ENCODE results near the gene HELZ.
"Not testable (repeated sequence)": the region's sequence is repeated elsewhere in the genome, so short reads cannot be mapped to it uniquely, and the experiment has no call there.

HELZ gene

GRCh38 chr17:67044016-67044772 lies 200.8 kb downstream of the HELZ start, which contains the start of gene CACNG1:
TSS of gene CACNG1 (plus strand) at chr17:67044554. CDS start at chr17:67044661, 107 bp downstream.
- DNase-seq = no peak

GRCh38 chr17:67043283-67043682 lies 201.7 kb downstream of the HELZ start:
- no peak for DNase-seq

DNA sequence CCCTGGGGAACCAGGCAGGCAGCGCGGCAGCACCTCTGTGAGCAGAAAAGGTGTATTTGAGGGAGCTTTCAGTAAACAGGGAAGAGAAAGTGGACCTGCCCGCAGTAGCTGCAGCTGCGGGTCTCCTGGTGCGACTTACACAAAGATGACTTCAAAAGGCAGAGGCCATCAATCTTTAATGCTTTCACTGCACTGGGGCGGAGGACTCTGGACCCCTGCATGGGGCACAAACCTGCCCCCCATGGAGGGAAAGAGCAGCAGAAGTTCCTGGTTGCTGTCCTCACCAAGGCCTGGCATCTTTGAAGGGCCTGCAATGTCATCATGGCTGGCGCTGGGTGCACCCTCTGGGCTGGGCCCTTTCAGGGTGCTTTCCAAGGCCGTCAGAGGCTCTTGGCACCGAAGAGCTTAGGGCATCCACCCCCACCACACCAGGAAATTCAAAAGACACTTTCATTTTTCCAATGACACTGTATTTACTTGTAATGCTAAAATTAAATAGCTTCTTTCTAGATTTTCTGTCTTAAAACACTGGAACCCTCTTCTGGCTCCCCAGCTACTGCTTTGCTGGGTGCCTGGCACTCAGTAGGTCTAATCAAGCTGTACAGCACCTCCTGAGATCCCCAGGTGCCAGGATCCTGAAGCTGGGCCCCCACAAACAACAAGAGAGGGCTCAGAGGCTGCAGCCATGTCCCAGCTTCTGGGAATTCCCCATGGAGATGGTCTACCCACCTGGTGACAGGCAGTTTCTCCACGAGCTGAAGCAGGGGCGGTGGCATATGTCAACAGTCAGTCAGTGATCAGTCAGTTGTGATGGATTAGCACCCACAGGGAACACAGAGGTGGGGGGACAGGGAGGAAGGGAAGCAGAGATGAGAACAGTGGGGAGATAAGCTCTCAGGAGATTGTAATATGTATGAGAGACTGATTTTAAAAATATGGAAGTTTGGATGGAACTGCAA lies 202.8 kb downstream of the HELZ start:
- no peak for DNase-seq

GRCh38 chr17:67041531-67041930 lies 203.5 kb downstream of the HELZ start:
- DNase-seq = no peak

- DNase-seq = not testable (repeated sequence)
Measured at GRCh38 chr17:67041119-67041518, 203.9 kb downstream of the HELZ start.

DNA sequence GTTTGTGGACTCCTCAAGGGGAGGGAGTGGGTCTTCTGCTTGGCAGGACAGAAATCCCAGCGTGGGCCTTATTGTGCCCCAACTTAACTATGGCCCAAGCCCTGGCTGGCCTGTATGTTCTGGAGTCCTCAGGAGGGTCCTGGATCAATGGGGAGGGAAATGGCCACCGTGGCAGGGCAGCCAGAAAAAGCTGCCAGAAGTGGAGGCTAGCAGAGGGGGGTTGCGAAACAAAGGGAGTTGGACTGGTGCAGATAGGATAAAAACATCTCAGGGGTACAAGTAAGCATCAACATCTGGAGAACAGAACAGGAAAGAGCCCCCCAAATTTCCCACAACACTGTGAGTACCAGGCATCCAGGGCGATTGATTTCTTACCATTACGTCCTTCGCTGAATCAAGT lies 204.3 kb downstream of the HELZ start:
- no peak for DNase-seq

- no peak for DNase-seq
Measured at GRCh38 chr17:67038861-67039365, 206.1 kb downstream of the HELZ start.

DNA sequence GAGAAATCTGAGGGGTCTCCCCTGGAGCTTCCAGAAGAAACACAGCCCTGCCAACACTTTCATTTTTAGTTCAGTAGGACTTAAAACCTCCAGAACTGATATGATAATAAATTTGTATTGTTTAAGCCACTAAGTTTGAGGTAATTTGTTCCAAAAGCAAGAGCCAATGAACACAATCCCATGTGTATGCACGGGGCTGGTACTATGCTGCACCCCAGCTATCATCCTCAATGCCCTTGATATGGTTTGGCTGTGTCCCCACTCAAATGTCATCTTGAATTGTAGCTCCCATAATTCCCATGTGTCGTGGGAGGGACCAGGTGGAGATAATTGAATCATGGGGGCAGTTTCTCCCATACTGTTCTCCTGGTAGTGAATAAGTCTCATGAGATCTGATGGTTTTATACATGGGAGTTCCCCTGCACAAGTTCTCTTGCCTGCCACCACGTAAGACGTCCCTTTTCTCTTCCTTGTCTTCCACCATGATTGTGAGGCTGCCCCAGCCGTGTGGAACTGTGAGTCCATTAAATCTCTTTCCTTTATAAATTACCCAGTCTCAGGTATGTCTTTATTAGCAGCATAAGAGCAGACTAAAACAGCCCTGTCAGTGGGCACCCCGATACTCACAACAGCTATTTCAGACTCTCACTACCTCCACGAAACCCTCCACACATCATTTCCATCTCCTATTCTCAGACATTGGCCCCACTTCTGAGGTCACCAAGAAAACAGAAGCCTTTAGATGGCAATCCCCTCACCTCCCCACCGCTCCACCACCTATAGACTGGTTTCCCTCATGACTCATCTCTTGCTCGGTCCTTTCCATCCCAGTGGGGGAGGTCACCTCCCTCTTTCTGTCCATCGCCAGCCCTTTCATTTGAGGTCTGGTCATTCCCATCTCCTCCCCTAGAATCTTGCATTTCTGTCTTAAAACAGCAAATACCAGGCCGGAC lies 209.6 kb downstream of the HELZ start:
- DNase-seq = no peak

DNA sequence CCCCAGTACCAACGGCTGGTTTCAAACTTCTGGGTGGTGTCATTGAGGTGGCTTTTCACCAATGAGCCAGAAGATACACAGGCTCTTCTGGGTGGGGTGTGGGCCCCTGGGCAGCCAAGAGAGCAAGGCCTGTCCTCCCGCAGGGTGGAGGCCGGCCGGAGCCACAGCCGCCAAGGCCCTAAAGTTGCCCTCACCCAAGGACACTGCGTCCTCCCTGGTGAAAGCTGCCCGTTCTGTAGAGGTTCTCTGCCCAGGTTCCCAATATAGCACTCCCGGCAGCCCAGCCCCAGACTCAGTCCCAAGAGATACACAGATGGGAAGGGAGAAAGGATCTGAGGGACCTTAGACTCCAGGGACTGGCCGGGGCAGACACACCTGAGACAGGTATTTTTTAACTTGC lies 211.4 kb downstream of the HELZ start:
- no peak for DNase-seq

DNA sequence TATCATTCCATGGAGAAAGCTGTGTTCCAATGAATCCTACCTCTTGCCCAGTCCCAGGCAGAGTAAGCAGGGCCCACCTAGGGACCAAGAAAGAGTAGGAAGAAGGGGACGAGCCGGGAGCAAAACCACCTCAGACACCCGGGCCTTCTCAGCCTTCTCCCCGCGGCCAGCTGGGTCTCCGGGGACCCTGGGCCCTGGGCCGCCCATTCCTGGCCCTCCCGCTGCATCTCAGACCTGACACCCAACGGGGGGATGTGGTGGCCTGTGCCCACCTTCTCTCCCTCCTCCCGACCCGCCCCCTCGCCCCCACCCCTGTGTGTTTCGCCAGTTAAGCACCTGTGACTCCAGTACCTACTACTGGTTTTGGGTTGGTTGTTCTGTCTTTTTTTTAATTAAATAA lies 212.0 kb downstream of the HELZ start:
- DNase-seq = no peak

- no peak for DNase-seq
Measured at GRCh38 chr17:67032382-67032781, 212.6 kb downstream of the HELZ start.

DNA sequence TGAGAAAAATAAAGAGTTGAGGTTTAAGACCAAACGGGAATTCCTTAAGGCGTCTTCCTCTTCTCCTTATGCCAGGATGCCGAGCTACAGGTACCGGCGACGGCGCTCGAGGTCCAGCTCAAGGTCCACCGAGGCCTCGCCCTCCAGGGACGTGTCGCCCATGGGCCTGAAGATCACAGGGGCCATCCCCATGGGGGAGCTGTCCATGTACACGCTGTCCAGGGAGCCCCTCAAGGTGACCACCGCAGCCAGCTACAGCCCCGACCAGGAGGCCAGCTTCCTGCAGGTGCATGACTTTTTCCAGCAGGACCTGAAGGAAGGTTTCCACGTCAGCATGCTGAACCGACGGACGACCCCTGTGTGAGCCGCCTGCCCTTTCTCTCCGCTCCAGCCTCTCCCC lies 214.4 kb downstream of the HELZ start:
- no peak for DNase-seq

- no peak for DNase-seq
Measured at GRCh38 chr17:67027031-67027628, 217.9 kb downstream of the HELZ start.

DNA sequence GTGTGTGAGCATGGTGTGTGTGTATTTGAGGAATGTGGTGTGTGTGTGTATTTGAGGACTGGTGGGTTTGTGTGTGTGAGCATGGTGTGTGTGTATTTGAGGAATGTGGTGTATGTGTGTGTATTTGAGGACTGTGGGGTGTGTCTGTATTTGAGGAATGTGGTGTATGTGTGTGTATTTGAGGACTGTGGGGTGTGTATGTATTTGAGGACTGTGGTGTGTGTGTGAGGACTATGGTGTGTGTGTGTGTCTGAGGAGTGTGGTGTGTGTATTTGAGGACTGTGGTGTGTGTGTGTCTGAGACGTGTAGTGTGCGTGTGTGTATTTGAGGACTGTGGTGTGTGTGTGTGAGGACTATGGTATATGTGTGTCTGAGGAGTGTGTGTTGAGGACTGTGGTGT lies 218.7 kb downstream of the HELZ start:
- DNase-seq = no peak

DNA sequence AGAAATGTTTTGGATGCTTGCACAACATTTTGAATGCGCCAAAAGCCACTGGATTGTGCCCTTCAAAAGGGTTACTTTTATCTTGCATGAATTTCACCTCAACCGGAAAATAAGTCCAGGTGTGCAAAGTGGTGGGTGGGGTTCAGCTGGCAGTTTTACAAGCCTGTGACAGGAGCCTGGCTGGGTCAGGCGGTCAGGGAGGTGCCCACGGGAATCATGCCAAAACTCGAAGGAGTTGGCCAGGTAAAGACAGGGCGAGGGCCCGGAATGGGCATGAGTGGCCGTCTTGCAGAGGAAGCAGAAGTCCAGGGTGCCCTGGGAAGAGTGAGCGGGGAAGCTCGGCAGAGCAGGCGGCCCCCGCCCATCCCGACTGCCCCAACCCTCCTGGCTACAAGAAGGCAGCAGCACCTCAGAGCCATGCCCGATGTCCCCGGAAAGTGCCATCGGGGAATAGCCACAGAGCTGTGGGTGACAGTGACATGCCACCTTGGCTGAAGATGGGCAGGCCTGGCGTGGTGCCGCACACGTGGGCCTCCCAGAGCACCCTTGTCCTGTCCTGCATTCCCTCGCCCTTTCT lies 219.7 kb downstream of the HELZ start:
- no peak for DNase-seq

DNA sequence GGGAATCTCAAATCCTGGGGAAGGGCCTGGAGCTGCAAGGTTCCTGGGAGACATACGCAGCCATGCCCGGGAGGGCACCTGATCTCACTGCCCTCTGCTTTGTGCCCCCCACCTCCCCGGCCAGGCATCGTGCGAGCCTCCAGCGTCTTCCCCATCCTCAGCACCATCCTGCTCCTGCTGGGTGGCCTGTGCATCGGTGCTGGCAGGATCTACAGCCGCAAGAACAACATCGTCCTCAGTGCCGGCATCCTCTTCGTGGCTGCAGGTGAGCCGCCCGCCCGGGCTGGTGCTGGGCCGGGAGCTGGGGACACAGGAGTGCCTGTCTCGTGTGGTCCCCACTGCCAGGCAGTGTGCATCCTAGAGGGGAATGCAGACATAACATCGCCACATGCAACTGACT lies 220.3 kb downstream of the HELZ start:
- DNase-seq = no peak

GRCh38 chr17:67022451-67022810 lies 222.6 kb downstream of the HELZ start:
- no peak for DNase-seq

DNA sequence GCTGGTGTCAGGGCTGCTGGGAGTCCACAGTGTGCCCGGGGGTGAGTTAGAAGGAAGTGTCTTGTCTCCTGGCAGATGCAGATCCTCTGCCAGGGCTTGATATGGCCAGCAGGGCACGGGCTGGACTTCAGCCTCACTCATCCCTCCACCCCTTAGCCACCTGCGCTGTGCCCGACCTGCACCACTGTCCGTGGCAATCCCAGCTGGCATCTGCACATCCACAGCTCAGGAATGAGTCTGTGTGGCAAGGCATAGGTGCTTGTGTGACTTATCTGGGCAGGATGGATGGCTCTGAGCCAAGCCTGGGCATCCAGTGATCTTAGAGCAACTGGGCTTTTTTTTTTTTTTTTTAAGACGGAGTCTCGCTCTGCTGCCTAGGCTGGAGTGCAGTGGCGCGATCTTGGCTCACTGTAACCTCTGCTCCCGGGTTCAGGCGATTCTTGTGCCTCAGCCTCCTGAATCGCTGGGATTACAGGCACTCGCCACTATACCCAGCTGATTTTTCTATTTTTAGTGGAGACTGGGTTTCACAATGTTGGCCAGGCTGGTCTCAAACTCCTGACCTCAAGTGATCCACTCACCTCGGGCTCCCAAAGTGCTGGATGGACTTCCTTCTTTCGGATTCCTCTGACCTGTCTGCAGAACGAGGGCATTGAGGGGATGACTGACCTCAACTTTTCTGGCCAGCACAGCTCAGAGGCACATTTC lies 223.1 kb downstream of the HELZ start:
- DNase-seq = no peak

DNA sequence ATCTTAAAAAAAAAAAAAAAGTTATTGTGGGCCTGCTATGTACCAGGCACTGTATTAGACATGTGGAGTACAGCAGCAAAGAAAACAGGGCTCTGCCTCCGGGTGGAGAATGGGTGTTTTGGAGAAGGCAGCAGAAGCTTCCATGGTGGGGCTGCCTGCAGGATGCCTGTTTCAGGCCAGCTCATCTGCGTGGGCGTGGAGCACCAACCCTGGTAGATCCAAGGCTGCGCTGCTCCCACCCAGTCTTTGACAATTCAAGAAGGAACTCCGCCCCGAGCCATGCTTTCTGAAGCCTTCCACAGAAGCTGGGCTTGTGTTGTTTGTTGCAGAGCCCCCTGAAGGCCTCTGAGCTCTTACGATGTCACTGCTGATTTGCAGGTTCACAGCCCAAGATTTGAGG lies 223.8 kb downstream of the HELZ start:
- no peak for DNase-seq

All from effector CD4-positive, alpha-beta T cell (primary cell).